Activated naive CD8-positive, alpha-beta T cell treated with anti-CD3 and anti-CD28 coated beads for 36 hours (primary cell): ENCODE results near the gene SPATS2L. TPM values are rescaled to one million over a fixed set of nuclear protein-coding genes. Genes with fewer than 3 reads are reported as not detected.

Experiments used
- DNase-seq: peaks from one replicate; pipeline ENCODE4 v3.0.0; 2021
- H3K27ac Mint-ChIP-seq: one replicate; pipeline ENCODE4 v1.8.0; 2022; ENCODE audit warnings: mild to moderate bottlenecking, moderate library complexity, mixed read lengths
- H3K27me3 Mint-ChIP-seq: one replicate; pipeline ENCODE4 v1.8.0; 2022; ENCODE audit warnings: mild to moderate bottlenecking, mixed read lengths
- H3K36me3 Mint-ChIP-seq: one replicate; pipeline ENCODE4 v1.8.0; 2021; ENCODE audit warnings: mild to moderate bottlenecking, mixed read lengths
- H3K4me1 Mint-ChIP-seq: one replicate; pipeline ENCODE4 v1.8.0; 2021; ENCODE audit warnings: mixed read lengths
- H3K4me3 Mint-ChIP-seq: one replicate; pipeline ENCODE4 v1.8.0; 2022; ENCODE audit warnings: mild to moderate bottlenecking, moderate library complexity, mixed read lengths
- H3K9me3 Mint-ChIP-seq: one replicate; pipeline ENCODE4 v1.8.0; 2022; ENCODE audit warnings: mixed read lengths
- total RNA-seq, 2 experiments: library from RNA; stranded (reverse); gene quantifications; one replicate each; pipeline ENCODE4 v1.2.3, GENCODE V29; 2021

SPATS2L gene
- total RNA-seq, 2 experiments from 2014 or later = 8.1 to 9.4 TPM

DNA sequence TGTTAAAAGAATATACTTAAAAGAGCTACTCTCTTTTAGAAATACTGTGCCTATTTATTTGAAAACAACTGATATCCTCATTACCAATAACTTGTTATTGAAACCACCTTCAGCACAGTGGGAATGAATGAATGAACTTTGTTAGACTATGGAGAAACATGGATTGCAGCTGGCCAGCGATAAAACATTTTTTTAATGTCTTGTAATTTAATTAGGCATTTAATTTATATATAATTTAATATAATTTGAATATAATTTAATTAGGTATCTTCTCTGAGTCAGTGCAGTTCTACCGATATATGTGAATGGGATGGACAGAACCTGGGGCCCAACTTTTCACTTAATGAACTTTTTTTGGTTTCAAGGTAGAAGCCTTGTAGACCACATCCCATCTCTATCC is 109.0 kb downstream of the SPATS2L start:
- no peaks in the 10 kb centered on the region for H3K4me1 Mint-ChIP-seq
- no peaks in the 10 kb centered on the region for H3K27me3 Mint-ChIP-seq
- H3K4me3 Mint-ChIP-seq = no peak overlapping the region
- H3K9me3 Mint-ChIP-seq = no peaks in the 10 kb centered on the region
- H3K27ac Mint-ChIP-seq = no peak overlapping the region
- no peaks in the 10 kb centered on the region for H3K36me3 Mint-ChIP-seq
- DNase-seq = no peak

GRCh38 chr2:200416878-200417277 is 110.4 kb downstream of the SPATS2L start:
- H3K4me1 Mint-ChIP-seq = no peaks in the 10 kb centered on the region
- H3K9me3 Mint-ChIP-seq = no peaks in the 10 kb centered on the region
- H3K36me3 Mint-ChIP-seq = no peaks in the 10 kb centered on the region
- H3K27me3 Mint-ChIP-seq = no peaks in the 10 kb centered on the region
- H3K4me3 Mint-ChIP-seq = no peak overlapping the region
- no peak overlapping the region for H3K27ac Mint-ChIP-seq
- no peak for DNase-seq

DNA sequence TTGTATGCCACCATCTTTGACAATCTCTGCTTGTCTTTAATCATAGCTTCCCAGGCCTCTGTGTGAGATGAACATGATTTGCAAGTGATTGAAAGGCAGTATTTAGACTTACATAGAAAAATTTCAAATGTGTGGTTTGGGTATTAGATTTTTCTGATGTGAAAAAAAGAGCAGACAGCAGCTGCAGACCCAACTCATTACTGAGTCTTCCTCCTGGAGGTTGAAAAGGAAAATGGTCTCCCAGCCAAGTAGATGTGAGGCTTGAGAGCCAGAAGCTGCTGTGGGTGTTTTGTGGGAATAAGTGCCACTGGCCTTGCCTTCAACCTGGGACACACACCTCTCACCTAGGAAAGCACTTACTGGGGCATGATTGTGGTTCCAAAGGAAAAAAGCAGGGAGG is 110.9 kb downstream of the SPATS2L start:
- Mint-ChIP-seq H3K4me3 (no peak overlapping the region), H3K9me3 (no peaks in the 10 kb centered on the region), H3K4me1 (no peaks in the 10 kb centered on the region), H3K27me3 (no peaks in the 10 kb centered on the region), H3K36me3 (no peaks in the 10 kb centered on the region), H3K27ac (no peak overlapping the region)
- DNase-seq = no peak

GRCh38 chr2:200418399-200418798 is 111.9 kb downstream of the SPATS2L start:
- Mint-ChIP-seq H3K27ac (no peak overlapping the region), H3K36me3 (no peaks in the 10 kb centered on the region), H3K4me1 (no peaks in the 10 kb centered on the region), H3K4me3 (no peak overlapping the region), H3K27me3 (no peaks in the 10 kb centered on the region), H3K9me3 (no peaks in the 10 kb centered on the region)
- DNase-seq = no peak

DNA sequence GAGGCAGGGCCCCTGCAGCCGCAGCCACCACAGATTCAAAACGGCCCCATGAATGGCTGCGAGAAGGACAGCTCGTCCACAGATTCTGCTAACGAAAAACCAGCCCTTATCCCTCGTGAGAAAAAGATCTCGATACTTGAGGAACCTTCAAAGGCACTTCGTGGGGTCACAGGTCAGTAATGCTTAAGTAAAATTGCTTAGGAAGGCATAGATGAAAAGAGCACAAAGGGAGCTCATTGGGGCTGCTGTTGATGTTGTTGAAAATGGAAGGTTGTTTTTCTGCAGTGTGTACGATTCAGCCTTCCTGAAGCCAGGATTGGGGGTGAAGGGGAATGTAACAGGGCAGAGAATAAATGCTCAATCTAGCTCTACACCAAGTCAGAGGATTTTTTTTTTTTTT is 112.8 kb downstream of the SPATS2L start:
- no peaks in the 10 kb centered on the region for H3K27me3 Mint-ChIP-seq
- H3K9me3 Mint-ChIP-seq = no peaks in the 10 kb centered on the region
- DNase-seq = no peak
- no peak overlapping the region for H3K4me3 Mint-ChIP-seq
- H3K4me1 Mint-ChIP-seq = no peaks in the 10 kb centered on the region
- H3K36me3 Mint-ChIP-seq = no peaks in the 10 kb centered on the region
- no peak overlapping the region for H3K27ac Mint-ChIP-seq

DNA sequence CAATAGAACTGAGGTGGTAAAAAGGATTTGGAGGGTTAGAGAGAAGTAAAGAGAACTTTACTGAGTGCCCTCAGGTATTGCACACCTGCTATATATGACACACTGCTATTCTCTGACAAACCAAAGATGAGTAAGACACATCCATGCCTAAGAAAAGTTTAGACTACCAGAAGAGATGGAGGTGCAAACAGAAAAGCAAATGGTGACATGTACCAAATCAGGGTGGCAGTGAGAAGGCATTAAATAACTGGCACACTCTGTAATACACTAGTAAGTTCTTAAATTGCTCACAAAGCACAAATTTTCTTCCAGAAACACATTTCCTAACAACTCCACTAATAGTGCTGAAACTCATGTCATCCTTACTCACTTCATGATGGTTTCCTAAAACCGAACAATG is 114.8 kb downstream of the SPATS2L start:
- Mint-ChIP-seq H3K9me3 (no peaks in the 10 kb centered on the region), H3K4me1 (no peaks in the 10 kb centered on the region), H3K27ac (no peak overlapping the region), H3K36me3 (no peaks in the 10 kb centered on the region), H3K27me3 (no peaks in the 10 kb centered on the region), H3K4me3 (no peak overlapping the region)
- DNase-seq = no peak

DNA sequence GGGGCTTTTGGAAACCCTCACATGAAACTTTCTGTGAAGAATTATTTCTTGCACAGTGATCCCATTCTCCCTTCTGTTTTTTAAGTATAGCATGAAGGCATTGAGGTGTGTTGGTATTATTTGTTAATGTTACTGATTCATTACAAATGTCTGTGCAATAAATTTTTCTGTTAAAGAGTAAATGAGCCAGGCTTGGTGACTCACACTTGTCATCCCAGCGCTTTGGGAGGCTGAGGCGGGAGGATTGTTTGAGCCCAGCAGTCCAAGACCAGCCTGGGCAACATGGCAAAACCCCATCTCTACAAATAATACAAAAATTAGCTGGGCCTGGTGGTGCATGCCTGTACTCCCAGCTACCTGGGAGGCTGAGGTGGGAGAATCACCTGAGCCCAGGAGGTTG is 115.6 kb downstream of the SPATS2L start:
- H3K27ac Mint-ChIP-seq = no peak overlapping the region
- no peak overlapping the region for H3K4me3 Mint-ChIP-seq
- no peaks in the 10 kb centered on the region for H3K27me3 Mint-ChIP-seq

GRCh38 chr2:200422532-200423261 is 116.2 kb downstream of the SPATS2L start:
- Mint-ChIP-seq H3K9me3 (no peaks in the 10 kb centered on the region), H3K4me1 (peaks cover 4% of the 10 kb centered on the region), H3K4me3 (no peak overlapping the region), H3K27ac (no peak overlapping the region), H3K27me3 (no peaks in the 10 kb centered on the region), H3K36me3 (no peaks in the 10 kb centered on the region)
- DNase-seq = no peak

More for the DNA sequence above, 115.6 kb downstream of the SPATS2L start:
- no peaks in the 10 kb centered on the region for H3K9me3 Mint-ChIP-seq
- peaks cover 4% of the 10 kb centered on the region for H3K4me1 Mint-ChIP-seq
- H3K36me3 Mint-ChIP-seq = no peaks in the 10 kb centered on the region
- DNase-seq = no peak

GRCh38 chr2:200423541-200423940 is 117.0 kb downstream of the SPATS2L start:
- Mint-ChIP-seq H3K9me3 (no peaks in the 10 kb centered on the region), H3K27me3 (no peaks in the 10 kb centered on the region), H3K36me3 (no peaks in the 10 kb centered on the region), H3K4me1 (peaks cover 4% of the 10 kb centered on the region), H3K4me3 (no peak overlapping the region), H3K27ac (no peak overlapping the region)
- DNase-seq = no peak

DNA sequence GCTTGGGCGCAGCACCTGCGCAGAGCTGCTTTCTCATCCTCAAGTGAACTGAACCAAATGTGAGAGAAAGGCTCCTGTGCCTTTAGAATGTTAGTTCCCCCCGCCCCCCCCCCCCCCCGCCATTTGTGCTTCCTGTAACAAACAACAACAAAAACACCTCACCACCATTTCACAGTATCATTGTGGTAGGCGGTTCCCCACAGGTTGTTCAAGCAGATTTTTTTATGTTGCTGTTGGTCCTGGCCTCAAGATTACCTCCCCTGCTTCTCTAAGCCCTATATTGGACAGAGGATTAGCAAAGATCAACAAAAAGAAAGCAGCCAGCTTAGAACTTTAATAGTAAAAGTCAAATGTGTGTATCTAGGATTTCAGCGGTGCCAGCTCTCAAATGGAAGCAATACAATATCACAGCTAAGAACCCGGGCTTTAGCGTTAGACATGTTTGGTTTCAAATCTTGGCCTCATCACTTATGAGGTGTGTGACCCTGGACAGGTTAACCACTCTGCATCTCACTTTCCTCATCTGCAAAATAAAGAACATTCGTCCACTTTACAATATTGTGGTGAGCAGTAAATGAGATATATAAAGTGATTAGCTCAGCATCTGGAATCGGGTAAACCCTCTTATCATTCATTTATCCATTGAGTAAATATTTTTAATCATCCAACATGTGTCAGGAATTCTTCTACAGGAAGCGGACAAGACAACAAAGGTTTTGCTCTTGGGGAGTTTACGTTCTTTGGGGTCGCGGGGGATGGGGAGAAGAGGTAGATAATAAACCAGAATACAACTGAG is 118.7 kb downstream of the SPATS2L start:
- H3K27ac Mint-ChIP-seq = no peak overlapping the region
- H3K4me1 Mint-ChIP-seq = peaks cover 4% of the 10 kb centered on the region
- DNase-seq = no peak
- H3K9me3 Mint-ChIP-seq = no peaks in the 10 kb centered on the region
- no peak overlapping the region for H3K4me3 Mint-ChIP-seq
- H3K36me3 Mint-ChIP-seq = no peaks in the 10 kb centered on the region
- no peaks in the 10 kb centered on the region for H3K27me3 Mint-ChIP-seq

GRCh38 chr2:200426754-200427153 is 120.3 kb downstream of the SPATS2L start:
- Mint-ChIP-seq H3K27me3 (no peaks in the 10 kb centered on the region), H3K4me3 (no peak overlapping the region), H3K4me1 (peaks cover 4% of the 10 kb centered on the region), H3K36me3 (no peaks in the 10 kb centered on the region), H3K27ac (no peak overlapping the region), H3K9me3 (no peaks in the 10 kb centered on the region)
- no peak for DNase-seq

- H3K36me3 Mint-ChIP-seq = no peaks in the 10 kb centered on the region
- H3K4me3 Mint-ChIP-seq = no peak overlapping the region
- H3K27ac Mint-ChIP-seq = no peak overlapping the region
- no peak for DNase-seq
- H3K4me1 Mint-ChIP-seq = peaks cover 5% of the 10 kb centered on the region
- H3K9me3 Mint-ChIP-seq = no peaks in the 10 kb centered on the region
- H3K27me3 Mint-ChIP-seq = peaks cover 13% of the 10 kb centered on the region
Measured at GRCh38 chr2:200428961-200429665, 122.6 kb downstream of the SPATS2L start.

GRCh38 chr2:200430017-200430416 is 123.5 kb downstream of the SPATS2L start:
- Mint-ChIP-seq H3K9me3 (no peaks in the 10 kb centered on the region), H3K36me3 (no peaks in the 10 kb centered on the region), H3K27me3 (peaks cover 13% of the 10 kb centered on the region), H3K4me3 (no peak overlapping the region), H3K27ac (no peak overlapping the region), H3K4me1 (peaks cover 5% of the 10 kb centered on the region)
- DNase-seq = no peak

- H3K36me3 Mint-ChIP-seq = no peaks in the 10 kb centered on the region
- H3K27me3 Mint-ChIP-seq = peaks cover 13% of the 10 kb centered on the region
- no peak overlapping the region for H3K4me3 Mint-ChIP-seq
- H3K9me3 Mint-ChIP-seq = peaks cover 1% of the 10 kb centered on the region
- H3K27ac Mint-ChIP-seq = no peak overlapping the region
- H3K4me1 Mint-ChIP-seq = peaks cover 2% of the 10 kb centered on the region
- DNase-seq = no peak
Measured at GRCh38 chr2:200431996-200432705, 125.7 kb downstream of the SPATS2L start.

- Mint-ChIP-seq H3K27ac (no peak overlapping the region), H3K36me3 (no peaks in the 10 kb centered on the region), H3K4me3 (no peak overlapping the region), H3K4me1 (peaks cover 2% of the 10 kb centered on the region), H3K27me3 (peaks cover 13% of the 10 kb centered on the region), H3K9me3 (peaks cover 1% of the 10 kb centered on the region)
- no peak for DNase-seq
Measured at GRCh38 chr2:200435379-200435778, 128.9 kb downstream of the SPATS2L start.
